Muscle of back (tissue), 11 donors: ENCODE results near the gene ZNF385C. TPM values are rescaled to one million over a fixed set of nuclear protein-coding genes. Genes with fewer than 3 reads are reported as not detected.

Experiments
- DNase-seq, 3 donors: peaks; one replicate each; pipeline versions ENCODE4 v3.0.0 to v3.0.0-alpha.2; 2013
- polyA plus RNA-seq, 10 donors: library from polyadenylated mRNA; unstranded; fragments of 120-200 nt; gene quantifications; one replicate each; pipeline ENCODE4 v1.2.1, GENCODE V29; 2013; ENCODE audit not compliant: insufficient read length in 10 of 10

ZNF385C gene
- polyA plus RNA-seq, 10 donors, result 4.3 to 16.1 (median 7.8) TPM

- DNase-seq, result no peak
Observed at GRCh38 chr17:42125565-42125964, 27.3 kb upstream of the ZNF385C start.

DNA sequence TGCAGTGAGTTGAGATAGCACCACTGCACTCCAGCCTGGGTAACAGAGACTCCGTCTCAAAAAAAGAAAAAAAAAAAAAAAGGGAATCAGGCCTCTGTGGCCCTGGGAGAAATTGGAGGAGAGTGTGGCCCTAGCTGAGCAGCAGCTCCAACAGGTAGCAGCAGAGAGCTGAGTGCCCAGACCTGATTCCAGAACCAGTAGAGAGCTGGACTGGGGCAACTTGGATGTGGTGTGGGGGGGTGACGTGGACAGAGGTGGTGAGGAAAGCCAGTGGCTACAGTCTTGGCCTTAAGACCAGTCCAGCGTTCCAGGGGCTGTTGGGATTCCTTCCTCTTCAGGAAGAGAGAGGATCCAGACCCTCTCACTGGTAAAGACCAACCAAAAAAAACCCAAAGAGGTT lies 26.0 kb upstream of the ZNF385C start:
- no peak for DNase-seq

GRCh38 chr17:42122371-42123303 lies 24.4 kb upstream of the ZNF385C start, which contains the start of gene HSPB9:
HSPB9 (plus strand) TSS chr17:42122804; CDS start chr17:42122851, 47 bp downstream.
- DNase-seq, result peak; percentile 26 to 77 (median 62)

GRCh38 chr17:42120770-42121769 lies 22.8 kb upstream of the ZNF385C start, which contains the start of gene KAT2A:
KAT2A (minus strand) TSS chr17:42121367; CDS start chr17:42121304, 63 bp downstream.
- DNase-seq, result peak; percentile 81 to 95 (median 92)

DNA sequence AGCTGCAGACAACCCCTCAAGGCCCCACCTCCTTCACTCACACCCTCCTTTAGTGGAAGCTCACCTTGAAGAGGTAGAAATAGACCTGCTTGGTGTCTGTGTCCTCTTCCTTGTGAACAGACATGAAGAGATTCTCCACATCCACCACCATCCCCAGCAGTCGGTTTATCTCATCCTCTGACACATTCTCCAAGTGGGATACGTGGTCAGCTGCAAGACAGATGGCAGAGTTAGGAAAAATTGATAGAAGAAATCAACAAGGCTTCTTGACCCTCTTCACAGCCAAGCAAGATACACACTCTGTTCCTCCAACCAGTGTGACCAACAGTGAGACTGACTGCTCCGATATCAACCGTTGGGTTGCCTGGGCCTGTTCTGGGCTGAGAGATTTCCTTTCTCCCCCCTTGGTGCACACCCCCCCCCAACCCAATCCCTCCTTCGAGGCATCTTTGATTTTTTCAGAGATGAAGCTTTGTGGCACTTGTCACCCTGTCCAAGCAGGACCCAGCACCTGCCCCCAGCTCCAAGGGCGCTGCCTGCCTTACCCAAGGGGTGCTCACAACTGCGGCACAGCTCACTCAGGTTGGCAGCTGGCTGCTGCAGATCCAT lies 22.0 kb upstream of the ZNF385C start:
- no peak for DNase-seq

DNA sequence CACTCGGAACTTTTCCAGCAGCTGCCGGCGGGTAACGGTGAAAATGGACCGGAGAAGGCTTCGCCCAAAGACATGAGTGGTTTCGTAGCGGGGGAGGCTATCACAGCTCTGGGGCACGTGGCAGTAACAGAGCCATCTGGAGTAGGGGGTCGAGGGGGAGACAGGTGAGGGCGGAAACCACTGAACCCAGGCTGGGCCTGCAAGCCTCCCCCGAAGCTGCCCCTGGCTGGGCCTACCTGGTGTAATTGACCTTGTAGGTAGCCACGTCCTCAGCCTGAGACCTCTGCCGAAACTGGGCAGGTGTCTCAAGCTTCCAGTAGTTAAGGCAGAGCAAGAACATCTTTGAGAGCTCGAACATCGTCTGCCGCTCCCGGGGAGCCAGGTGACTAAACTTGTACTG lies 21.0 kb upstream of the ZNF385C start:
- DNase-seq, result no peak

GRCh38 chr17:42118545-42118944 lies 20.3 kb upstream of the ZNF385C start:
- DNase-seq, result no peak

GRCh38 chr17:42118126-42118510 lies 19.8 kb upstream of the ZNF385C start:
- no peak for DNase-seq

DNA sequence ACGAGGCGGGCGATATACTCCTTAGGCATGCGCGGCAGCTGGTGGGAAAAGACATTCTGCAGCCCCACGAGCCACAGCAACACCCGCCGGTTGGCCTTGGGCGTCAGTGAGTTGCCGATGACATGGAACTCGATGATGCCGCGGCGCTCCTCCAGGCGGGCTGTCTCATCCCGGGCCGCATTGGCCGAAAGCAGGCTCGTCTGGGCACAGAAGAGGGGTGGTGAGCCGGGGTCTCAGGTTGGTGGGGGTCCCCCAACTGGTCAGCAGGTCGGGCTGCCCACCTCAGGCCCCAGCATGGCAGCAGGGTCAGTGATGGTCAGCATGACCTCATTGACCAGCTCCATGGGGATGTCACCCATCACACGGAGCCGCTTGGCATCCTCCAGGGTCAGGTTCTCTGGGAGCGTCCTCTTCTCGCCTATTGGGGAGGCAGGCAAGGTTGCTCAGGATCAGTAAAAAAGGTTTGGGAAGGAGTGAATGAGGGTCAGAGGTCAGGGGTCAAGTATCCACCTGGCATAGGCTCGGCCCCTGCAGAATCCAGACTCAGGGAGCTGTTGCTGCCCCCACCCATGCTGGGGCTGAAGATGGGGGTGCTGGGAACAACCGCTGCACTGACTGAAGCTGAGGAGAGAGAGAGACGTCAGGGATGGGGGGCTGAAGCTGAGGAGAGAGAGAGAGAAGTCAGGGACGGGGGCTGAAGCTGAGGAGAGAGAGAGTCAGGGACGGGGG lies 19.3 kb upstream of the ZNF385C start:
- no peak for DNase-seq

- peak; percentile 70 to 89 (median 80) for DNase-seq
Observed at GRCh38 chr17:42116705-42117396, 18.6 kb upstream of the ZNF385C start.

GRCh38 chr17:42114118-42114517 lies 15.8 kb upstream of the ZNF385C start:
- DNase-seq, result no peak

DNA sequence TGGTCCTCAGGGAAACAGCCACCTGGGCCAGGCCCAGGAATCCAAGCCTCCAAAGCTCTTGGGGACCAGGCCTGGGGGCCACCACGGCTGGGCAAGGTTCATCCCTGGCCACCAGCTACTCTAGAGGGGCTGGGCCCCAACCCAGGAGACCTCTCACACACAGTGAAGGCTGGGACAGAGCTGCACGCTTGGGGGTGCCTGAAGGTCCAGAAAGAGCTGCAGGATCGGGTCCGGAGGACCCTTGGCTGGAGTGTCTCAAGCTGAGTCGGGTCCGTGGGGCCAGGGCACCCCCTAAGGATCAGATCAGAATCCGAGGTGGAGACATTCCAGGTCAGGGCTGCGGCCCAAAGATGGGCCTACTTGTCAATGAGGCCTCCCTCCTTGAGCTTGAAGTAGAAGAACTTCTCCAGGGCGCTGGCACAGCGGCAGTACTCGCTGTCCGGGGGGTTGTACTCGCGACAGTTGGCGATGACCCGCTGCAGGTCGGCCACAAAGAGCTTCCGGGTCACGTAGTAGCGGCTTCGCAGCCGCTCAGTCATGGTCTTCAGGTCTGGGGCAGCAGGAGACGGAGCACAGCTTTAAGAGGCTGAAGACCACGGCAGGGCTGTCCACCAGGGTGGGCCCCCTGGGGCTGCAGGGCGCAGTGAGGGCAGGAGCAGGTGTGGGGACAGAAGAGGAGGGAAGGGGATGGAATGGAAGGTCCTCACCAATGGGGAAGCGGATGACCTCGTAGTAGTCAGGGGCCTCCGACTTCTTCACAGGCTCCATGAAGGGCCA lies 15.2 kb upstream of the ZNF385C start:
- DNase-seq, result no peak

GRCh38 chr17:42112552-42113176 lies 14.4 kb upstream of the ZNF385C start, which contains the start of gene DHX58:
DHX58 (minus strand) TSS chr17:42112714; CDS start chr17:42111892, 822 bp downstream.
- DNase-seq, result peak; percentile 78 to 94 (median 88)

GRCh38 chr17:42111871-42112551 lies 13.7 kb upstream of the ZNF385C start:
- peak in 1 of 3 donors; percentile 35 for DNase-seq

- DNase-seq, result no peak
Observed at GRCh38 chr17:42111265-42111636, 13.0 kb upstream of the ZNF385C start.

DNA sequence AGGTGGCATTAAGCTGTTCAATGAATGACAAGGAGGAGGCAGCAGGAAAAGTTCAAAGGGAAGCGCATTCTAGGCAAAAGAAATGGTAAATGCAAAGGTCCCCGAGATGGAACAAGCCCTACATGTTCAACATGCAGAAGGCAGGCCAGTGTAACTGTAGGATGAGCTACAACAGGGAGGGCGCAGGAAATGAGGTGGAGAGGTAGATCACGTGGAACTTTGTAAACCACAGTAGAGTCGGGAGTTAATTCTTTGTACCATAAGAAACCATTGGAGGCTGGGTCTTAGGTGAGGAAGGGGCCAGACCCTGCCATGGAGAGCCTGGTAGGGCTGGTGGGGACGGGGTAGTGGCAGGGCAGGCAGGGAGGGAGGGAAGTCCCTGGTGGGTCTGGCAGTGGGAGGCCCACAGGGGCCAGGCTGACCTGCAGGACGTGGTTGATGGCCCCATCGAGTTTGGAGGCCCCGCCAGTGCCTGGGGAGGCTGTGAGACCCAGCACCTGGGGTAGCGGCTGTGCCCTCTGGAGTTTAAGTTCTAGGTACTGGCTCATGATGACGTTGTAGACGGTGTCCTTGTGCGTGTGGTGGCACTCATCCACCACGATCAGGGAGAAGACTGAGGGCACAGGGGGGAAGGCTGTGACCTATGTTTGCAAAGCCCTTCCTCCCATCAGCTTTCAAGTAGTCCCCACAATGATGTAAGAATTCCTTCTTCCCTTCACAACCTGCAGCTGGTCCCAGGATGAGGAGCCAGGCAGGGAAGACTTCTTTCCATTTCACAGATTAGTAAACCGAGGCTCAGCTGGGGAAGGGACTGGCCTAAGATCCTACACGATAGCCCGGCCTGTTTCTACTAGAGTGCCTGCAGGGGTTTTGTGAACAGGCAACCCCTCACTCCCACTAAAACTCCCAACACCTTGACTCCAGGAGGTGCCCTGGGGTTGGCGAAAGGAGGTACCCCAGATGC lies 12.3 kb upstream of the ZNF385C start:
- no peak for DNase-seq

- DNase-seq, result no peak
Observed at GRCh38 chr17:42109086-42109485, 10.8 kb upstream of the ZNF385C start.
